Loucy (cell line): ENCODE results near the gene RNF38.
"Not testable (repeated sequence)": the region's sequence is repeated elsewhere in the genome, so short reads cannot be mapped to it uniquely, and the experiment has no call there.

Experiments used
- CTCF ChIP-seq: fragments of 200-600 bp; sonication (generic); conservative IDR thresholded peaks from 2 replicates; pipeline ENCODE4 v1.5.1; 2014; ENCODE audit warnings: mild to moderate bottlenecking, antibody characterized with exemption, low read length
- EZH2phosphoT487 ChIP-seq: fragments of 200-600 bp; IDR thresholded peaks from 2 replicates; pipeline ENCODE4 v1.6.1; 2018; ENCODE audit warnings: antibody characterized with exemption, mild to moderate bottlenecking, moderate library complexity, borderline replicate concordance

- TF ChIP-seq CTCF, EZH2phosphoT487: not testable (repeated sequence)
Measured at GRCh38 chr9:36409076-36409475, 9.0 kb upstream of the RNF38 start.
